Activated effector memory CD4-positive, alpha-beta T cell treated with Interleukin-2 at 50 U/mL for 16 hours (primary cell): Measurements from ENCODE around the gene HOGA1.
"Not testable (repeated sequence)": the region's sequence is repeated elsewhere in the genome, so short reads cannot be mapped to it uniquely, and the experiment has no call there.

Source experiments
- DNase-seq: peaks from one replicate; pipeline ENCODE4 v3.0.0-alpha.2; 2020

HOGA1 gene

DNA sequence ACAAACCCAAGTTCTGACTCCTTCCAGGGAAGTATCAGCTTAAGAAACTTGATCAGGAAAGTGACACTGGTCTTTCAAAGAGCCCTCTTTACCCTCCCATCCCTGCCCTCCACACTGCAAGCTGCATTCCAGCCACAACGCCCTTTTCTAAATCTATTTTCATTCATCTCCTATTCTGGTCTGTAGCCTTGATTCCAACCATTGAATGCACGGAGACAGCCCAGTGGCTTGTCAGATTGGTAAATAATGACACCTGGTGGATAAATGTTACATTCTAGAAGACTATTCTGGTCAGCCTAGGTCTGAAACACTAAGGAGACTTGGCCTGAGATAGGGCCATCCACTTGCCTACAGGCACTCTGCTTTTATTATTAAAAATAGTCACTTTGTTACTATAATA, 28.2 kb downstream of the HOGA1 start:
- DNase-seq = no peak

DNA sequence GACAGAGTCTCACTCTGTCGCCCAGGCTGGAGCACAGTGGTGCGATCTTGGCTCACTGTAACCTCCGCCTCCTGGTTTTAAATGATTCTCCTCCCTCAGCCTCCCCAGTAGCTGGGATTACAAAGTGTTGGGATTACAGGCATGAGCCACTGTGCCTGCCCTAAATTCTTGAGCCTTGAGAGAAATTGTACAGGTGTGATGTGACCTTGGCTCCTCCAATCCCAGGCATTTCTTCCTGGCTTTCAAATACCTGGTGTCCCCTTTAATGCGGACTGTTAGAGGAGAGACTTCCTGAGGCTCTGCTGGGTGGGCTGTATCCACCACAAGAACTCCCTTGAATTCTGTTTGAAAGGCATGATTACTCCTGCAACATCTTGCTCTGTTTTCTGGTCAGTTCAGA, 34.1 kb downstream of the HOGA1 start:
- DNase-seq = no peak

DNA sequence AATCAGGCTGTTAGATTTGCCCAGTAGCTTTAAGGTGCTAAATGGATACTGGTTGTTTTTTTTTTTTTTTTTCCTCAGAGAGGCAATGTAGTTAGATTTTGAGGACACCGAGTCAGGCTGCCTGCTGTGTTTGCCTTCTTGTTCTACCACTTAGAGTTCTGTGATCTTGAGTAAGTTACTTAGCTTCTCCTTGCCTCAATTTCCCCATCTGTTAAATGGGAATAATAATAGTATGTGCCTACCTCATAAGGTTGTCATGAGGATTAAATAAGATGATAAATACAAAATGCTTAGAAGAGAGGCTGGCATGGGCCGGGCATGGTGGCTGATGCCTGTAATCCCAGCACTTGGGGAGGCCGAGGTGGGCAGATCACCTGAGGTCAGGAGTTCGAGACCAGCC, 34.5 kb downstream of the HOGA1 start:
- DNase-seq = no peak

DNA sequence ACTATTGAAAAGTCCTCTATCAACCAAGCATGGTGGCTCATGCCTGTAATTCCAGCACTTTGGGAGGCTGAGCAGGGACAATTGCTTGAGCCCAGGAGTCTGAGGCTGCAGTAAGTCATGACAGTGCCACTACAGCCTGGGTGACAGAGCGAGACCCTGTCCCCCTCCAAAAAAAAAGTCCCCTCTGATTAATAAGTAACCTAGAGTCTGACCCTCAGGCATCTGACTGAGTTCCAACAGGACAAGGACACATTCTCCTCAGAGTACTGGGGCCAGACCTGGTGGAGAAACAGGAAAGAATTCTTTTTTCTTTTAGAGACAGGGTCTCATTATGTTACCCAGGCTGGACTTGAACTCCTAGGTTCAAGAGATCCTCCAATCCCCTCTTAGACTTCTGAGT, 39.1 kb downstream of the HOGA1 start:
- no peak for DNase-seq

- DNase-seq = no peak
Measured at GRCh38 chr10:97627731-97628130, 43.5 kb downstream of the HOGA1 start.

GRCh38 chr10:97628228-97628627, 44.0 kb downstream of the HOGA1 start:
- DNase-seq = no peak

DNA sequence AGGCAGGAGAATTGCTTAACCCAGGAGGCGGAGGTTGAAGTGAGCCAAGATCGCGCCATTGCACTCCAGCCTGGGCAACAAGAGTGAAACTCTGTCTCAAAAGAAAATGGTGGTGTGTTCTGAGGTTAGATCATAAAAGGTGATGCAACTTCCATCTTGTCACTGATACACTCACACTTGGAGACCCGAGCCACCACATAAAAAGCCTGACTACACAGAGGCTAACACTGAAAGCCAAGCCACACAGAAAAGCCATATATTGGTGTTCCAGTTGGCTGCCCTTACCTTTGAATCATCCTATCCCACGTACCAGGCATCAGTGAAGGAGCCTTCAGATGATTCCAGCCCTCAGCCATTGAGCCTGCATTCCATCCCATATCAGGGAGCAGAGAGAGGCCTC, 45.1 kb downstream of the HOGA1 start:
- no peak for DNase-seq

DNA sequence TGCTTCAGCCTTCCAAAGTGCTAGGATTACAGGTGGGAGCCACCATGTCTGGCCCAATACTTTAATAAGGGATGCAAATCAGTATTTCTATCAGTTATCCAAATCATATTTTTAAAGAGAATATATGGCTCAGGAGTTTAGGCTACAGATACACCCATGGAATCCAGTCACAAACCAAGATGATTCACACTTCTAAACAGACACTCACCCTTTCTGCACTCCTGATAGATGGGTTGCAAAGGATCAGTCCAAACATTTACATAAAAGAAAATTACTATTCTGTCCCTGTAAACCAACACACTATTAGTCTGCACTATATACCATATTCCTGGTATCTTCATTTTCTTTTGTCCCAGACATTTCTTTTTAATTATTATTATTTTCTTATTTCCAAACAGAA, 46.9 kb downstream of the HOGA1 start:
- no peak for DNase-seq

DNA sequence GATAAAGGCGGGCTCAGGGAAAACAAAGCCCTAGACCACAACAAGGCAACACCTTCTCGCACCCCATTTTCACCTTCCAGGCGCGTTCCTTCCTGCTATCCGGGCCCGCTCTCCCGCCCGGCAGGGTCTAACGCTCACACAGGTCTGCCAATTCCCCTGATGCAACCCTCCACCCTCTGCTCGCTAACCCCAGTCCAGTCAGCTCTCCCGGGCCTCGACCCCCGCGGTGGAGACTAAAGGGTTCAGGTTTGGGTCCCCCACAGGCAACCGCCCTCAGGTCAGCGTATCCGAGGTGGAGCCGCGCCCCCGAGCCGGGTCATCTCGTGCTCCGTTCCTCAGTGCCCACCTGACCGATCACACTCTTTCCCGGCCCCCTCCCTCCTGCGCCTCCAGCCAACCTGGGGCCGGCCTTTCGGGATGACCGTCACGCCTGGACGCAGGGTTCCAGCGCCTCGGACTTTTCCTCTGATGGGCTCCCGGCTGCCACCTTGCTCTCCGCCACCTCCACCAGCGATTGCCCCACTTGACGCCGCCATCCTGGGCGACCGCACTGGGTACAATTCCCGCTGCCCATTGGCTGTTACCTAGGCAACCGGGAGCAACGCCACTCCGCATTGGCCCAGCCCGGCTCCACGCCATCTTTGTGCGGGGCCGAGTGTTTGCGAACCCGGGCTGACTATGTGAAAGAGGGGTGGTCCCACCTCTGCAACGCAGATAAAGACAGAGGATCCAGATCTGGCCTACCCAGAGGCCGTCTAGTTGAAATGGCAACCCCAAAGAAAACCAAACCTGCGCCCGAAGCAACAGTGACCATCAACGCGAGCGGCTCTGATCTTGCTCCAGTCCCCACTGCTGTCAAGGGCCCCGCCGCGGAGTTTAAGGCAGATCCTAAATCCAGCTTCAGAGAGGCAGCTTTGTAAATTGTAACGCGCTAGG, 49.0 kb downstream of the HOGA1 start, which contains the start of gene MORN4:
Gene MORN4 (minus strand): TSS at position 552 of the 936 bp plus-strand sequence. CDS start 13,847 bp downstream, outside the sequence.
- DNase-seq = peak; percentile 86

DNA sequence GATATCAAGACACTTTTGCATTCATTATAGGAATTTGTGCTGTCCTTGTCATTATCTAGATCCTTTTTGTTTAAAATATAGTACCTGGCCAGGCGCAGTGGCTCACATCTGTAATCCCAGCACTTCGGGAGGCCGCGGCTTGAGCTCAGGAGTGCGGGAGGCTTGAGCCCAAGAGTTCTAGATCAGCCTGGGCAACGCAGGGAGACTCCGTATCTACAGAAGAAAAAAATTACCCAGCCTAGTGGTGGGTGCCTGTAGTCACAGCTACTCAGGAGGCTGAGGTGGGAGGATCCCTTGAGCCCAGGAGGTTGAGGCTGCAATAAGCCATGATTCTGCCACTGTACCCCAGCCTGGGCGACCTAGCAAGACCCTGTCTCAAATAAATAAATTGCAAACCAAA, 49.7 kb downstream of the HOGA1 start:
- no peak for DNase-seq

GRCh38 chr10:97635577-97635976, 51.4 kb downstream of the HOGA1 start:
- no peak for DNase-seq

DNA sequence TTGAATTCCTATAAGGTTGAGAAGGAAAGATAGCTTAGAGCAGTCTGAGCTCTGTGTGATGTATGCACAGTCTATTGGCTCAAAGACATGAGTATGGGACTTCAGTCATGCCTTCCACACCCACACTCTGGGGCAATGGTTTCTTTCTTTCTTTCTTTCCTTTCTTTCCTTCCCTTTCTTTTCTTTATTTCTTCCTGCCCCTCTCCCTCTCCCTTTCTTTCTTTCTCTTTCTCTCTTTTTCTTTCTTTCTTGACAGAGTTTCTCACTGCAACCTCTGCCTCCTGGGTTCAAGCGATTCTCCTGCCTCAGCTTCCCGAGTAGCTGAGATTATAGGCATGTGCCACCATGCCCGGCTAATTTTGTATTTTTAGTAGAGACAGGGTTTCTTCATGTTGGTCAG, 54.9 kb downstream of the HOGA1 start:
- not testable (repeated sequence) for DNase-seq

DNA sequence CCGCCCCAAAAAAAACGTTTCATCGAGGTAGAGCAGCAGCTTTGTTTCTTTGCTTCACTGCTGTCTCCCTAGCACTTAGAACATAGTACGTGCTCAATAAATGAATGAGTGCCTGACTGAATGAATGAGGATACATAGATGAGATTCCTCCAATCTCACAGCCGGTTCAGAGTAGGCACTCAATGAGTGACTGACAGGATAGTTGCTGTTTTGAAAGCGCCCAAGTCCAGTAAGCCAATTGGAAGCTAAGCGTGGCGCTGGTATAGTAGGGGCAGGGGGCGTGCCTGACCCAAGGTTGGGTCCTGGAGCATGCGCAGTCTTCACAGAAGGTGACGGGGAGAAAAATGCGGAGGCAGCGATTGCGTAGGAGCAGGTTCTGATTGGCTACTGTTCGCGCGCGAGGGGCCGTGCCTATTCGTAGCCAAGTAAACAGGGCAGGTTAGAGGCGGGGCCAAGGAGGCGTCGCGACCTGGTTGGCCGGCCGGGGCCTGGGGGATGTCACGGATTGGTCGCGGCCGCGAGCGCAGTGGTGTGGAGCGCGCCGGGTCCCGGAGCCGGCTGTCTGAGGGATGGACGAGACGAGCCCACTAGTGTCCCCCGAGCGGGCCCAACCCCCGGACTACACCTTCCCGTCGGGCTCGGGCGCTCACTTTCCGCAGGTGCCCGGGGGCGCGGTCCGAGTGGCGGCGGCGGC, 56.1 kb downstream of the HOGA1 start, which contains the start of gene PI4K2A:
Gene PI4K2A (plus strand): TSS at position 498 of the 694 bp plus-strand sequence. CDS start 72 bp downstream, at position 570.
- peak; percentile 97 for DNase-seq

- no peak for DNase-seq
Measured at GRCh38 chr10:97640868-97641811, 57.0 kb downstream of the HOGA1 start.

- not testable (repeated sequence) for DNase-seq
Measured at GRCh38 chr10:97642471-97643159, 58.4 kb downstream of the HOGA1 start.

DNA sequence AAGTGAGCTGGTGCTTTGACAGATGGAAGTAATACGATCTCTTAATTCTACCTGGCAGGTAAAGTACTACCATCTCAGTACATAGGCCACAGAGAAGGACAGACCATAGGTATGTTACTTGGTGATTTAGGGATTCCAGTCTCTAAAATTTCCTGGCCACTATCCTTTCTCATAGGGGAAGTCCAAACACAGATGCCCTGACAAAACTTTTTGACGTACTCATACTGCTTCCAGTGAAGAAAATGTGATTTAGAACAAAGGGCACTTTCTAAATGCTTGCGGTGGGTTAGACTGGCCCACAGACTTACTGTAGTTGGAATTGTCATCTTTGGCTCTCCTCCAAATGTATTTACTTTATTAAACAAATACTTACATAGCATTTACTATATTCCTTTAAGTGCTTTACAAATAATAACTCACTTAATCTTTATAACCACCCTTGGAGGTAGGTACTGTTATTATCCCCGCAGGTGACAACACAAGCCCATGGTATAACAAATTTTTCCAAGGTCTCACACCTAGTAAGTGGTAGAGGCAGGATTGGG, 59.3 kb downstream of the HOGA1 start:
- DNase-seq = no peak

GRCh38 chr10:97644936-97645335, 60.7 kb downstream of the HOGA1 start:
- no peak for DNase-seq

- DNase-seq = no peak
Measured at GRCh38 chr10:97647556-97647955, 63.4 kb downstream of the HOGA1 start.

GRCh38 chr10:97648562-97649404, 64.6 kb downstream of the HOGA1 start:
- peak; percentile 5 for DNase-seq

DNA sequence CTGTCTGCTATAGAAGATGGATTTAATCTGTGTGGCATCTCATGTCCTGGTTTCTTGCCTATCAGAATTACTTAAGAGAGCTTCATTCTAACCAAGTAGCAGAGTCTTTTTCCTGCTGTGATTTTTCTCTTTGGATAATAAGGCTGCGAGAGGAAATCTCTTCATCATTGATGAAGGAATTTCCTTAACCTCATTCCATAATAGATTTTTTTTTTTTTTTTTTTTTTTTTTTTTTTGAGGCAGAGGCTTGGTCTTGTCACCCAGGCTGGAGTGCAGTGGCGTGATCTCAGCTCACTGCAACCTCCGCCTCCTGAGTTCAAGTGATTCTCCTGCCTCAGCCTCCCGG, 65.2 kb downstream of the HOGA1 start:
- not testable (repeated sequence) for DNase-seq

GRCh38 chr10:97650726-97651125, 66.5 kb downstream of the HOGA1 start:
- no peak for DNase-seq
